Fibroblast of mammary gland (primary cell): ENCODE data around the gene WDR48.

Experiments used
- DNase-seq: peaks from one replicate; pipeline ENCODE4 v3.0.0-alpha.2; 2010; ENCODE audit warnings: low read depth
- H3K4me3 ChIP-seq: 2 replicates; pipeline ENCODE4 v1.5.1; 2011; ENCODE audit warnings: low read depth, mild to moderate bottlenecking, low read length, moderate library complexity; ENCODE audit not compliant: control insufficient read depth
- TF ChIP-seq, protein P1 (sequence below): conservative IDR thresholded peaks from 2 replicates; pipeline ENCODE4 v1.5.1; 2011; ENCODE audit warnings: low read depth, low read length, inconsistent platforms; ENCODE audit not compliant: control insufficient read depth, insufficient read depth

WDR48 gene

DNA sequence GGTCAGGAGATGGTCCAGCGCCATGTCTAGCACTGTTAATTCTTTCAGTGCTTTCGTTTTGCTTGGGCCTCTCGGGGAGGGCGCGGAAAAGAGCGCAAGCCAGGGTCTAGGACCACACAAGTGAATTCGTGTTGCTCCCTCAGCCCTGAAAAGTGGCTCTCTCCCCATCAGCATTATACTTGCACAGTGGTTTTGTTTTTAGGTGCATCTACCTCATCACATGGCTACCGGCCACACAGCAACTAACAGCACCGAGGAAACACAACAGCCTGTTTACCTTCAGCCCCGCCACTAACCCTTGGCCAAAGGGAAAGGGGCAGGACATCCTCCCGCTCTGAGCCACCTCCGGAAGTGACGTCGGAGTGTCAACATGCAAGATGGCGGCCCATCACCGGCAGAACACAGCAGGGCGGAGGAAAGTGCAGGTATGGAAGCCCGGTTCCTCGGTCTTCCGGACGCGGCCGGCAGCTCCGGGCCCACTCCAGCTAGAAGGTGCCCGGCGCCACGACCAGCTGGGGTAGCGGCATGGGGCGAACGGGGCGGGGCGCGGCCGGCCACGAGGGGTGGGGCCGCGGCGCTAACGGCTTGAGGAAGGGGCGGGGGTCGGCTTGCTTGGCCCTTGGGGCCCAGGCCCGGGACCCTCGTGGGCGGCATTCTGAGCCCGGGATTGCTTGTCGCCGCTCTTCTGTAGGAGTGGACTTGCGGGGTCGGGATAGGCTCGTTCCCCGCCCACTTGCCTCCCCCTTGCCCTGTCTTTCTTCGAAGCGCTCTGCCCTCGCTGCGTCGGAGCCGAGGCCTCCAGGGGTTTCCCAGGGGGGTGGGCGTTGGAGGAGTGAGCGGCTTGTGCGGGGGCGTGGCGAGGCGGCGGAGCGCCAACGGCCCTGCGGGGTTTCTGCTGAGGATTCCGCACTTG lies at the start of gene WDR48, which contains the start of gene SCN11A:
WDR48 (plus strand) TSS at position 368 of the 913 bp plus-strand sequence; CDS start at position 378, 10 bp downstream.
SCN11A (minus strand) TSS at position 296 of the 913 bp plus-strand sequence. CDS start 101,582 bp downstream, outside the sequence.
- peak within 1 kb of the TSS; percentile 72 for H3K4me3 ChIP-seq
- TF ChIP-seq, protein P1, sequence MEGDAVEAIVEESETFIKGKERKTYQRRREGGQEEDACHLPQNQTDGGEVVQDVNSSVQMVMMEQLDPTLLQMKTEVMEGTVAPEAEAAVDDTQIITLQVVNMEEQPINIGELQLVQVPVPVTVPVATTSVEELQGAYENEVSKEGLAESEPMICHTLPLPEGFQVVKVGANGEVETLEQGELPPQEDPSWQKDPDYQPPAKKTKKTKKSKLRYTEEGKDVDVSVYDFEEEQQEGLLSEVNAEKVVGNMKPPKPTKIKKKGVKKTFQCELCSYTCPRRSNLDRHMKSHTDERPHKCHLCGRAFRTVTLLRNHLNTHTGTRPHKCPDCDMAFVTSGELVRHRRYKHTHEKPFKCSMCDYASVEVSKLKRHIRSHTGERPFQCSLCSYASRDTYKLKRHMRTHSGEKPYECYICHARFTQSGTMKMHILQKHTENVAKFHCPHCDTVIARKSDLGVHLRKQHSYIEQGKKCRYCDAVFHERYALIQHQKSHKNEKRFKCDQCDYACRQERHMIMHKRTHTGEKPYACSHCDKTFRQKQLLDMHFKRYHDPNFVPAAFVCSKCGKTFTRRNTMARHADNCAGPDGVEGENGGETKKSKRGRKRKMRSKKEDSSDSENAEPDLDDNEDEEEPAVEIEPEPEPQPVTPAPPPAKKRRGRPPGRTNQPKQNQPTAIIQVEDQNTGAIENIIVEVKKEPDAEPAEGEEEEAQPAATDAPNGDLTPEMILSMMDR: no peak
- DNase-seq: peak; percentile 91

DNA sequence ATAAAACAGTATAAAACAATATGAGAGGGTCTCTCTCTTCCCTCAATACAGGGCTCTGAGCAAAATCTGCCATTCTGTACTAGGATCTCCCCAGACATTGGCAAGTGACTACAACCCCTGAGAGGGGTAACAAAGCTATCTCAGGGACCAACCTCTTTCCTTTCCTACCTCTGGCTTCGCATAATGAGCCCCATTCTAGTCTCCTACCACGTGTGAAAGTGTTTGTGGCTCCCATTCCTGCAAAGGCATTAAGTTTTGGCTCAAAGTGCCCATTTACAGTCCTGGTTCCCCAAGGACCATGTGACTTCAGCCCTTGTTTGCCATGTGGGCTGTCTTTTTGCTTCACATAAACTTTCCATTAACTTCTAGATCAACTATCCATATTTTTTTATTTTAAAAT lies 46.5 kb upstream of the WDR48 start:
- no peak for DNase-seq
- TF ChIP-seq, protein P1: no peak

DNA sequence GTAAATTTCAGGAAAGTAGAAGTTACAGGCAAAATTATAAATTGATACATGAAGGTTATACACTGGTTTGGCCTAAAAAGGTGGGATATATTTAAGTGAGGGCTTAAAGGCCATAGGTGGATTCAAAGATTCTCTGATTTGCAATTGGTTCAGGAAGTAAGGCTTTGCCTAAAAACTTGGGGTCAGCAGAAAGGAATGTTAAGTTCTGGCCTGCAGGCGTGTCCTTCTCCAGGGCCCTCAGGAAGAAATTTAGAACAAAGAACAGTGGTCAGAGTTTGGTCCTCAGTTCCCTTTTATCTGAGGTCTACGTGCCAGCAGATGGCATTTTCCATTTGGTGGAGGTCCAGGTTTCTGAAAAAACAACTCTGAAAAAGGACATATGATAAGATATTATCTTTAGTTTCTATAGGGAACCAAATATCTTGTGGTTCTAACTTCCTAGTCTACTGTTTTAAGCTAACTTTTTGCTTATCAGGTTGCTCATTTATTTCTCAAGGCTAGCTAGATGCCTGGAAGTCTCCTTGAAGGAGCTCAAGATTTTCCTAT lies 40.6 kb upstream of the WDR48 start:
- H3K4me3 ChIP-seq: no peak overlapping the region
- DNase-seq: no peak
- TF ChIP-seq, protein P1: no peak

More for the DNA sequence above, 46.5 kb upstream of the WDR48 start:
- H3K4me3 ChIP-seq: no peak overlapping the region

DNA sequence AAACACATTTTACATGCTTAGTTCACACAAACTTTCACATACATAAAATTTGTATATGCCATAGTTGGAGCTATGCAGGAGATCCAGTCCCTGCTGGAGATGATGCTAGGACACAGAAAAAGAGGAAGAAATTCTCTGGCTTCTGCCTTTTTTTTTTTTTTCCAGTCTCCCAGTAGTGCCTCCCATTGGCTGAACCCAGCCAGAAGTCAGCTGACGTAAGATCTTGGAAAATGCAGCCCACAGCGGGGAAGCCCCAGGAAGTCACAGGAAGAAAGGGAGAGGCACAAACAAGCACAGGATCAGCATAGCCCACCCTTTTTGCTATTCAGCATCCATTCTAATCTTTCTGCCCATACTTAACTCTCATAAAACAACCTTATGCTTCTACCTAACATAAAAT lies 38.5 kb upstream of the WDR48 start:
- peak; percentile 29 for DNase-seq
- TF ChIP-seq, protein P1: no peak
- no peak overlapping the region for H3K4me3 ChIP-seq

DNA sequence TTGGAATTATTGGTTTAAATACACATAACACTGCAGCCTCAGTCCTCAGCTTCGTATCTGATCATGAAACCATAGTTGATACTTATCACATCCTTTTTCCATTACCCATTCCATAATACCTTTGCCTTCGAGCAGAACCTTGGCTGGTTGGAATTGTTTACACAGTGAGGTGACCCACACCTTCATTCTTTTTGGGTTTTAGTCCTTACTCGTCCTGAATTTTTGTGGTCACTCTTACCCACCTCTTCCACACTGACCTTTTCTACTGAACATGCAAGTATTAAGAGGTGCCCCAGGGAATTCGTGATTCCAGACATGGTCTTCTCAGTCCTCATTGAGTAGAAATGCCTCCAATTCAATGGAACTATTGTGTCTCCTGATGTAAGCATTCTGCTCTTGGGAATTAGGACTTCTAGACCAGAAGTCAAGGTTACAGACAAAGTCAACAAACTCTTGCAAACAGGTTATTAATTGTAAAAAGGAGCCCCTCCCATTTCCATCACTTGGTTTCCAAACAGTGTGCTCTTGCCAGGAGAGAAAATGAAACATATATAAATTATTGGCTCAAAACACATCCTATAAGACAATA lies 37.8 kb upstream of the WDR48 start:
- TF ChIP-seq, protein P1: no peak
- no peak overlapping the region for H3K4me3 ChIP-seq
- no peak for DNase-seq

DNA sequence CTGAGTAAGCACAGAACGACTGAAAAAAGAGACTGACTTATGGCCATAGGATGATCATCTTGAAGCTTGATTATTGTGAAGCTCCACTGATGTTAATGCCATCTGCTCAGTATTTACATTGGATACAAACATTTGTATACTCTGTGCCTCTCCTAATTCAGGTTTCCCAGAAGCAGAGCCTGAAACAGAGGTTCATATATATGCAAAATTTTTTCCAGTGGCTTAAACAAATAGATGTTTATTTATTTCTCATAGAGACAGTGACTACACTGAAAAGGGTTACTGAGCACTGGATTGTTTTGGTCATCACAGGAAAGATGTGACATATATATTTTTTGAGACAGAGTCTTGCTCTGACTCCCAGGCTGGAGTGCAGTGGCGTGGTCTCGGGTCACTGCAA lies 36.4 kb upstream of the WDR48 start:
- TF ChIP-seq, protein P1: no peak
- no peak overlapping the region for H3K4me3 ChIP-seq
- DNase-seq: no peak
